ENCODE data around the gene ZNRF3. TPM values are rescaled to one million over a fixed set of nuclear protein-coding genes. Genes with fewer than 3 reads are reported as not detected.
"Not testable (repeated sequence)": the region's sequence is repeated elsewhere in the genome, so short reads cannot be mapped to it uniquely, and the experiment has no call there.

Gene ZNRF3
- total RNA-seq, 1 donor from 2014 or later, result 12.4 TPM

GRCh38 chr22:28985581-28986290 lies 102.4 kb downstream of the ZNRF3 start:
- no peak for DNase-seq

- no peak for DNase-seq
These were observed 103.0 kb downstream of the ZNRF3 start for GRCh38 chr22:28986366-28986765.

DNA sequence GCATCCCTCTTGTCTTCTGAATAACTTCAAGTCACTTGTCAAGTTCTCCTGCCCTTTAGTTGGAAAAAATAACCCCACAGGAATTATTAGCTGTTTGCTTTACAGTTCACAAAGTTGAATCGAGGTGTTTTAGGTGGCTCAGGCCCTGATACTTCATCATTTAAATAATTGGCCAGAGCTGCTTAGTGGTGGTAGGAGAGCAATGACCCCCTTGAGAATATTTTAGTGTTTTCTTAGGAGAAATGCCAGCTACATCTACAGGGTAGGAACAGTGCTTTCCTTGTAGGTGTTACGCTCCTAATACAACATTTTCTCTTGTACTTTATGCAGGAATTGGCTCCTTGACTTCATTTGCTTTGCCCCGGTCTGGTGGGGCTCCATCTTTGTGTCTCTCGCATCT lies 105.1 kb downstream of the ZNRF3 start:
- DNase-seq, result no peak

DNA sequence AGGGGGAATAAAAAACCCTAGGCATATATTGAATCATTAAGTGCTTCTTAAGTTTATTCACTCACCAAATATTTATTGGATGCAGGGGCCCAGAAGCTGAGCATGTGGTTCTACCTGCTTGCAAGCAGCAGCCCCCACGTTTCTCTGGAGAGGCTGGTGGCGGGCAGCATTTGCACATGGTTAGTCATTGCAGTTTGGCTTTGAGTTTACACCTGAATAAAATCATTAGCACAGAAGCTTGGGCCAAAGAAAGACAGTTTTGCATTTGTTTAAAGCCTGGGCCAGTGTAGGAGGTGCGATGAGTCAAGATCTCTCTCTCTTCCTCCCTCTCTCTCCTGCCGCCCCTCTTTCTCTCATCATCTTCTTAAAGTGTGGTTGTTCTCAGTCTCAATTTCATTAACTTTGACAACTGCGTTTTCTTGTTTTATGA lies 105.7 kb downstream of the ZNRF3 start:
- no peak for DNase-seq

GRCh38 chr22:28989484-28989883 lies 106.1 kb downstream of the ZNRF3 start:
- DNase-seq, result no peak

DNA sequence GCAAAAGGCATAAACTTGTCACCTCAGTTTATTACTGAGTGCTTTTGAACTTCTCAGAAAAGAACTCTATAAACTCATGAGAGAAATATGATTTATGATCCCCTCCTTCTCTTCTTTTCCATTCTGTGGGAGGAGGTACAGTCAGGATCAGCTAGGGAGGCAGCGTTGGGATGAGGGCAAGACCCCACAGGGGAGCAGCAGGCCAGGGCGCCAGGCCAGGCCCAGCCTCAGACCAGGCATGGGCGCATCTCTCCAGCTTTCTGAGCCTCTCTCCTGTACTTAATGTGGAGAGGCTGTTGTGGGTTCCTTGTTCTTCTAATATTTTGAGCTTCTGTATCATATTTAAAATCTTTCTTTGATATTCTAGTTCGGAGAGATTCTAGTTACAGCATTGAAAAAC lies 106.5 kb downstream of the ZNRF3 start:
- DNase-seq, result no peak

DNA sequence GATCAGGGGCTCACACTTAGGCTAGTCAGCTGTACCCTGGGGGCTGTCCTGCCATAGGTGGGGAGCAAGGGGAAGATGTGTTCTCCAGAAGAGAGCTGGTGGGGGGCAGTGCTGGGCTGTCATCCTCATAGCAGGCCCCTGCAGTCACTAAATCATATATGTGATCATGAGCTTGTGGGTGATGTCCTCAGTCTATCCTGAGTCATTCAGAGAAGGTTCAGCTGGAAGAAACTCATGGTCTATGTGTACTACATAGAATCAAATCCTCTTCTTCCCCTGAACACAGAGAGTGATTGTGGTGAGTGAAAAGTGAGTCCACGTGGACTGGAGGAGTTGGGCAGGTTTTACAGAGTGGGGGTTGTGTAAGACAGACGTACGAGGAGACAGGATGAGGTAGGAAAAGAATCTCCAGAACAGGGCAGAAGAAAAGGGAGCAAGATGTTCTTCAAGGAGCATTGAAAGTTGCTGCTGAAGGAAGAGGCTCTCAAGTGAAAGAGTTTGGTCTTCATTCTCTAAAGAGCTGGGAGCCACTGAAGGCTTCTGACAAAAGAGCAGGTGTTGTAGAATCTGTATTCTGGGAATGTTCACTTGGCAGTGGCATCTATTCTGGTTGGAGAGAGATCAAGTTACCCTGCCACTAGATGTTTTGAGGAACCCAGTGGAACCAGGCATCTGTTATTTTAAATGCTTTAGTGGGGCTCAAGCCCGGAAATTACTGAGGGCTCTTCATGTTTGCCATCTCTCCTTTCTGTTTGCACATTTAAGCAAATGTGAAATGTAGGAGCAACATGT lies 109.4 kb downstream of the ZNRF3 start:
- DNase-seq, result peak; percentile 71

DNA sequence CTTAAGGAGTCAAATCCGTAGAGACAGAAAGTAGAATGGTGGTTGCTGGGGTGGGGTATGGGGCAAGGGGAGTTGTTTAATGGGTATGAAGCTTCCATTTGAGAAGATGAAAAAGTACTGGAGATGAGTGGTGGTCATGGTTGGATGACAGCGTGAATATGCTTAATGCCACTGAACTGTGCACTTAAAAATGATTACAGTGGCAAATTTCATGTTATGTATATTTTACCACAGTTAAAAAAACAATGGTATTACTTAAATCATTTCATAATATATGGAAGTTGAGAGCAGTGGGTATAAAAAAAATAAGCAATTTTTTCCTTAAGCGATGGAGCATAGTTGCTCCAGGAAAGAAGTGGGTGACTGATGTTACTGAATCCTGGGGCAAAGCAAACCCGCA lies 111.2 kb downstream of the ZNRF3 start:
- DNase-seq, result no peak

DNA sequence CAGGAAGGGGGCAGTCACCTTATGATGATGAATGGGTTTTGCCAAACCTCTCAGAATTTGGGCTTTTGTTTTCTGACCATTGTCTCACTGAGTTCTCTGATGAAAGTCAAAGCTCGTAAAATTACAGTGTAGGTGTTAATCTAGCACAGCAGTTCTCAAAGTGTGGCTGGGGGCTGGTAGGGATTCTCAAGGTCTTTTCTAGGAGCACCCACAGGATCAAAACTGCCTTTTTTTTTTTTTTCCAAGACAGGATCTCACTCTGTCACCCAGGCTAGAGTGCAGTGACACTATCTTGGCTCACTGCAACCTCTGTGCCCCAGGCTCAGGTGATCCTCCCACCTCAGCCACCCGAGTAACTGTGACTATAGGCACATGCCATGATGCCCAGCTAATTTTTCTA lies 112.2 kb downstream of the ZNRF3 start:
- no peak for DNase-seq

DNA sequence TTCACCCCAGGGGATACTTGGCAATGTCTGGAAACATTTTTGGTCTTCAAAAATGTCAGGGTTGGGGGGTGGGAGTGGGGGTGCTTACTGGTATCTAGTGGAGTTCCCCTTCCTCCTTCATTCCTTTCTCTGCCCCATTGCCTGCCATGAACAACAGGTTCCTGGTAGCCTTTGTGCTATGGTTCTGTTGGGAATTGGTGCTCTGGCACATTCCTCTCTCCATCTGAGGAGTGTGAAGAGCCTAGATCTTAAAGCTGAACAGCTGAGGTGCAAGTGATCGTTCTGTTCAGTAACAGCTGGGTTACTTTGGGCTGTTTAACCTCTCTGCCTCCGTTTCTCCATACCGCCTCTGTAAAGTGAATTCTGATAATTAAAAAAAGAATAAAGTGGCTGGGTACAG lies 114.0 kb downstream of the ZNRF3 start:
- no peak for DNase-seq

GRCh38 chr22:28998681-28999080 lies 115.3 kb downstream of the ZNRF3 start:
- no peak for DNase-seq

GRCh38 chr22:28999510-28999909 lies 116.1 kb downstream of the ZNRF3 start:
- no peak for DNase-seq

DNA sequence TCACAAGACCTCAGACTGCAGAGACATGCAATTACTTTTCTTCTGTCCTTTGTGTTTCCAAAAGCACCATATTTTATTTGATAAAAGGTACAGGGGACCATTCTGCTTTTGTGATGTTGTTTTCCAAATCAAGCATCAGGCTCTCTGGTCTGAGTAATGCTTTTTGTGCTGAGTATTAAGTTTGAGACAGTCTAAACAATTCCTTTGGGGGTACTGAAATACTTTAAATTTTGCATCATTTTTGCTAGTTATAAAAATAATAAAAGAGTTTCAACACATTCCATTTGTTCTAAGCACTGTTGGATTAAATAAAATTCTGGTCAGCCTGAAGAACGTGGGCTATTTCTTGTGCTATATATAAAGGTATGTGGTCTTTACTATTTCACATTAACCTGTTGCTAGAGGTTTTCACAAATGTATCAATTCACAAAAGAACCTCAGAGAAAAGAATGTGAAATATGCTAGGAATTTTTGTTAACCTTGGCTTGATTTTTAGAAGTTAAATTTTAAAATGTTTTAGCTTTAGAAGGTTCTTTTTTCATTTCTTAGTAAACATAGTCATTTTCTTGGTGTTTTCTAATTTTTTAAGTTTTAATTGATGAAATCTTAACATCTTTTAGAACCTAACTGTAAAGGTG lies 116.7 kb downstream of the ZNRF3 start:
- DNase-seq, result no peak

GRCh38 chr22:29000641-29001040 lies 117.3 kb downstream of the ZNRF3 start:
- no peak for DNase-seq

DNA sequence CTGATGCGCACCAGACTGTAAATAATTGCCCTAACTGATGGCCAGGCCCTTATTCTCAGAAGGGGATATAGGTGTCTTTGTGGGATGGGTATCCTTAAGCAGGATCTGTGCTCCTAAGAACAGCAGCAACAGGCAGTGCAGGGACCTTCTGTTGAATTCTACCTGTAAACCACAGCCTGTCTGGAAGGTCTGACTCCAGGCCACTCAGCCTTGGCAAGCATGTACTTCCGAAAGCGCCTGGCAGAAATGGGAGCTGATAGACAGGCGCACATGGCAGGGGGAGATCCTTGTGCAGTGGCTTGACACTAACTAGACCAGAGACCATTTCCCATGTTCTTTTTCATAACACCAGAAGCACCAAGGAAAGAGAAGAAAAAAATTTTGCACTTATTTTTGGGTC lies 119.2 kb downstream of the ZNRF3 start:
- peak; percentile 82 for DNase-seq

DNA sequence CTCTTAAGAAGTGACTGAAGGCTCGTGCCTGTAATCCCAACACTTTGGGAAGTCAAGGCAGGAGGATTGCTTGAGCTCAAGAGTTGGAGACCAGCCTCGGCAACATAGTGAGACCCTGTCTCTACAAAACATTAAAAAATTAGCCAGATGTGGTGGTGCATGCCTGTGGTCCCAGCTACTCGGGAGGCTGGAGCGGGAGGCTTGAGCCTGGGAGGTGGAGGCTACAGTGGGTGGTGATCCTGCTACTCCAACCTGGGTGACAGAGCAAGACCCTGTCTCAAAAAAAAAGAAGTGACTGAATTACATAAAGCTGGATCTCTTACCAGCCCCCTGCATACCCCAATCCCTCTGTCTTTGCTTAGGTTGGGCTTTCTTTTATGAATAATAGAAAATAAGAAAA lies 120.2 kb downstream of the ZNRF3 start:
- no peak for DNase-seq

DNA sequence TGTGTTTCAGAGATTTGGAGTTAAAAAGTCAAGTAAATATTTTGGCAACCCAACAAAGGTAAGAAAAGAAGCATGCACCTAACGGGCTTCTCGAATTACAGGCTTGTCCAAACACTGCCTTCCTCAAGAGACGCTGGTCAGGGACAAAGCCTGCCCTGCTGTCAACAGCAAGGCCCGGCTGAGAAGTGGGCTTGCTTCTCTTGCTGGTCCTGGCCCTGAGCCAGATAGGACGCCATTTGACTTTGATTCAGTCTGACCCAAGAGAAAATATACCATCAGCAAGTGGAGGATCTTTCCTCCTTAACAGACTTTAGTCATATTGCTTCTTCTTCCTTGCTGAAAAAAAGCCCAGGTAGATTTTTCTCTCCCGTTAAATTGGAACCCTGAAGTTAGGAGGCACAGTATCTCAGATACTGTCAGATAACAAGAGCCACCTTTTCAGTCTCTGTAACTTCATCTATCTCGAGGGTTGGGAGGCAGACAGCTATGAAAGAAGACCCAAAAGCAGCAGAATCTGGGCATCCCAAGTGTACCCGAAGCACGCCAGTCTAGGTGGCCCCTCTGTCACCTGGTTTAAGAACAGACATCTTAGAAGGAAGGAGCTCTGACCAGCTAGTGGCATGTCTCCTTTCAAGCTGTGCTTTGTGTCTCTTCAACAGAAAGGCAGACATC lies 120.7 kb downstream of the ZNRF3 start:
- peak; percentile 50 for DNase-seq

GRCh38 chr22:29004647-29005371 lies 121.4 kb downstream of the ZNRF3 start:
- DNase-seq, result peak; percentile 45

- DNase-seq, result not testable (repeated sequence)
These were observed 122.4 kb downstream of the ZNRF3 start for GRCh38 chr22:29005754-29006153.

GRCh38 chr22:29006346-29006745 lies 123.0 kb downstream of the ZNRF3 start:
- DNase-seq, result no peak

GRCh38 chr22:29009148-29009547 lies 125.8 kb downstream of the ZNRF3 start:
- no peak for DNase-seq

Data from tongue (tissue), 2 donors.